ENCODE results near the gene ABHD12B. TPM values are rescaled to one million over a fixed set of nuclear protein-coding genes. Genes with fewer than 3 reads are reported as not detected.

The ABHD12B gene, protein sequence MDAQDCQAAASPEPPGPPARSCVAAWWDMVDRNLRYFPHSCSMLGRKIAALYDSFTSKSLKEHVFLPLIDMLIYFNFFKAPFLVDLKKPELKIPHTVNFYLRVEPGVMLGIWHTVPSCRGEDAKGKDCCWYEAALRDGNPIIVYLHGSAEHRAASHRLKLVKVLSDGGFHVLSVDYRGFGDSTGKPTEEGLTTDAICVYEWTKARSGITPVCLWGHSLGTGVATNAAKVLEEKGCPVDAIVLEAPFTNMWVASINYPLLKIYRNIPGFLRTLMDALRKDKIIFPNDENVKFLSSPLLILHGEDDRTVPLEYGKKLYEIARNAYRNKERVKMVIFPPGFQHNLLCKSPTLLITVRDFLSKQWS
- not detected in 2 replicates for total RNA-seq

DNA sequence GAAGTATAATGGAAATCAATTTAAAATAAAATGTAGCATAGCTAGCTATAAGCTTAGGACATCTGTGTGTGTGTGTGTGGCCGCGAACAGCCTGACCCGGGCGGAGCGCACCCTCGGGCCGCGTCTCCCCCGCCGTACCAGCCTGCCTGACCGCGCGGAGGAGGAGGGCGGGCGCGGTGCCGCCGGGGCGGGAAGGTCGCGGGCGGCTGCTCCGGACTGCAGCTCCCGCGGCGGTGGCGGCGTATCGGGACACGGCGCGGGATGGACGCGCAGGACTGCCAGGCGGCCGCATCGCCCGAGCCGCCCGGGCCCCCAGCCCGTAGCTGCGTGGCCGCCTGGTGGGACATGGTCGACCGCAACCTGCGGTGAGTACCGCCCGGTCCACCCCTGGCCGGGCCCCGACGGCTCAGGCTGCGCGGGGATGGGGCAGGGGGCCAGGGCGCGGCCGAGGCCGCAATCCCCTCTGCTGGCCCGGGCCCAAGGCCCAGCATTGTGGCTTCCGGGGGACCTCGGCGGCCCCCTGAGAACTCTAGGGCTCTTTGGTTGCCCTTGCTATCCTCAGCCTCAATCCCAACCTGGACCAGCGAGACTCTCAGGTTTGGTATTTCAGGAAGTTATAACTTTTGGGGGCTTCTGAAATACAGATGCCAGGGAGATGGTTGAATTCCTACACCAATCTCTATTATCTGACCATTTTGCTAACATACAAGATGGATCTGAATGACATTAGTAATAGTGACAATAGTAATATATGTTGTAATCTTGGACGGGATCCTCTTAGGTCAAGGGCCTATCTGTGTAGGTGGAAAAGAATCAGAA is at the start of gene ABHD12B:
Gene ABHD12B (plus strand): TSS at position 140 of the 819 bp plus-strand sequence. CDS start 122 bp downstream, at position 262.

DNA sequence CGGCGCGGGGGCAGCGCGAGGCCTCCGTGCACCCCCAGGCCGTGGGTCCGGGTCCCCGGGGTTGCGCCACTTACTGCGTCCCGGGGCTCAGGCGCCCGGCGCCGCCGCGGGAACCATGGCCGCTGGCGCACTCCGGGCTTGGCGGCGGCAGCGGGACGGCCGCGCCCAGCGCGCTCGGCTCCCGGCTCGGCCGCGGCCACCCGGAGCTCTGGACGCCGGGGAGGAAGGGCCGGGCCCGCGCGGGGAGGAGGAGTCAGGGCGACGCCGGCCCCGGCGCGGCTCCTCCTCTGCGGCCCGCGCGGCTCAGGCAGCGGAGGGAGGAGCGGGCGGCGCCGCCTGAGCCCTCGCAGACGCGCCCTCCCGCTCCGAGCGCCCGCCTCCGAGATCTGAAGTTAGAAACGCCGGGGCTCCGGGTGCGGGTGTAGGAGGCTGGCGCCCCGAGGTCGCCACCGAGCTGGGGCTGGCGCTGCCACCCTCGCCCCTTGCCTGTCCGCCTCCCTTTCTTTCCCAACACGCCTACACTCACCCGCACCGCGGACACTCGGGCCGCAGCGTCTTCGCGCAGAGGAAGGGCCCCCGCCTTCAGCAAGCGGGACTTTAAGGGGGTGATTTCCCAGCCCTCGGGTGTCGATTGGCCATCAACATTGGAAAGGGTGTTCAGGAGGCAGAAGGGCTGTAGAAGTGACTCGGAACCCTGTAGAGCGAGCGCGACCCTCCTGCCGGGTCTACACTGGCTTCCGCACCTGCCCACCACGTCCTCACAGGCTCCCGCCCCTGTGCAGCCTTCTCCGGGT is 40.7 kb upstream of the ABHD12B start, which contains the start of gene NIN:
Gene NIN (minus strand): TSS at position 231 of the 794 bp plus-strand sequence. CDS start 9,106 bp downstream, outside the sequence.

DNA sequence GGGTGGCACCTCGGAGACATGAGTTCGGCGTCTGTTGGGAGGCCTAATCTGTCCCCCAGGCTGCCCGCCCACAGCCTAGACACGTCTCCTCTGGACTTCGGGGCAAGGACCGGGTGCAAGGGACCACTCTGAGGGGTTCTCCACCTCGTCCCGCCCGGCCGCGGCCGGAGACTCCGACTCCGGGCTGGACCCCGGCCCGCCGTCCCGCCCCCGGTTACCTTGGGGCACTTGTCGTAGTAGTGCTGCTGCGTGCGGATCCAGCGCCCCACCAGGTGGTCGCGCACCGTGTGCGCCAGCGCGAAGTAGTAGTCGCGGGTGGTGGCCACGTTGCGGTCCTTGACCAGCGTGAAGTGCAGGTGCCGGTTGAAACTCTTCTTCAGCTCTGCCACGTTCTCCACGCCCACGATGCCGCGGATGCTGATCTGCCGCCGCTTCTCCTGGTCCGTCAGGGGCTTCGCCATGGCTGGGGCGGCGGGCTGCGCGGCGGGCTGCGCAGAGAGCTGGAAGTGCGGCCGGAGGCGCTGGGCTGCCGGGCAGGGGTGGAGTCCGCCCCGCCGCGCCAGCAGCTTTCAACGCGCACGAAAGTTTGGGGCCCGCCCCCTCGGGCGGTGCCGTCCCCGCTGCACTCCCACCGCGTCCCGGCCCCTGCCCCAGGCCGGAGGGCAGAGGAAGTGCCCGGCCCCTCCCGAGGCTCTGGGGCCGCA is 72.2 kb downstream of the ABHD12B start, which contains the start of gene PYGL:
Gene PYGL (minus strand): TSS at position 541 of the 704 bp plus-strand sequence. CDS start 80 bp downstream, at position 461.

Other genes starting within 250 kb of the ABHD12B start
- 16.3 and 16.8 TPM in 2 replicates for gene SAV1, start 203.7 kb upstream of the ABHD12B start, total RNA-seq
- gene NIN, start 40.9 kb upstream of the ABHD12B start, total RNA-seq: 34.1 and 41.3 TPM in 2 replicates
- 63.3 and 79.6 TPM in 2 replicates for gene PYGL, start 72.4 kb downstream of the ABHD12B start, total RNA-seq
- under 0.01 TPM in 1 of 2 replicates, not detected in the other for gene TRIM9, start 223.1 kb downstream of the ABHD12B start, total RNA-seq

All from endothelial cell of coronary artery (primary cell).